D721Med (cell line): ENCODE results near the gene CTAGE1.

Source experiments
- DNase-seq: peaks from one replicate; pipeline ENCODE4 v3.0.0; 2011; ENCODE audit warnings: low spot score; ENCODE audit not compliant: insufficient read length
- FAIRE-seq: peaks from 2 replicates; lab custom pipeline; 2011; peaks lifted over from hg19 to GRCh38; lab: Jason Lieb, UNC
- TF ChIP-seq, protein P1 (sequence below): IDR thresholded peaks from 2 replicates; pipeline ENCODE4 v1.5.1; 2012; ENCODE audit warnings: mild to moderate bottlenecking, control low read depth; ENCODE audit not compliant: insufficient read depth; ENCODE audit errors: missing control alignments

Gene CTAGE1

DNA sequence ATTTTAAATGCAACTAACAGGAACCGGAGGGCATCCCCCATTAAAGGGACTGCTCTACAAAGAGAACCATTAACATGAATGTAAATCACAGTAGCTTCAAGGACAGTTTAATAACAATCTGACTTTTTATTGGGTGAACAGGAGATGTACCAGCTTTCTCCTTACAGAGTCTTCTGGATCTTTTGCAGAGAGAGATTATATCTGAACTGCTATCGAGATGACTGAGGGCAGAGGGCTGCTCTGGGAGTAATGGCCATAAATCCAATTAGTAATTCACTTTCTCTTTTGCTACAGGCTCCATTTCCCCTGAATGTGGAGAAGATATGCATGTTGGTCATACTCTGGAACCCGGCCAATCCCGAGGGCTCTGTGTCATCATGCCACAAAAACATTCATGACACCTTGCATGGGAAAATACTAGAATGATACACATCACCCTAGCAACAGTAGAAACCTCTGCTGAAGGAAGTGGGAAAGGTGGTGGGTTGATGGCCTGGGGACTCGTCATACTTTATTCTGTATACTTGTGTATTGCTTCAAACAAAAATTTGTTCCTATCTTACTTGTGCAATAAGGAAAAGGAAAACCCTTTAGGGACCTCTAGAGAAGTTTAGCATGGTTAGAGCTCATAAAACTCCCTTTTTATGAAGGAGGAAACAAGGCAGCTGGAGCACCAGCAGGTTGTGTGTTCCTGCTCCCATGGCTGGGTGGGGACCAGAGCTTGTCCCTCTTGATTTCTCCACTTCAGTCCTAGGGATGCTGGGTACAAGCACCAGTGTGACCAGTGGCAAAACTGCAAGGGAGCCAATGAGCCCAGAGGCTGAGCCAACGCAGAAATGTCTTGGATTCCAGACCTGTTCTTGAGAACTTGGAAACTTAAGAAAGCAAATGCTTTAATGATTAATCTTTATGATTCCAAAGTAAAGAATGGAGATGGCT lies 26.0 kb downstream of the CTAGE1 start:
- DNase-seq (no peak), FAIRE-seq (no peak)
- TF ChIP-seq, protein P1, sequence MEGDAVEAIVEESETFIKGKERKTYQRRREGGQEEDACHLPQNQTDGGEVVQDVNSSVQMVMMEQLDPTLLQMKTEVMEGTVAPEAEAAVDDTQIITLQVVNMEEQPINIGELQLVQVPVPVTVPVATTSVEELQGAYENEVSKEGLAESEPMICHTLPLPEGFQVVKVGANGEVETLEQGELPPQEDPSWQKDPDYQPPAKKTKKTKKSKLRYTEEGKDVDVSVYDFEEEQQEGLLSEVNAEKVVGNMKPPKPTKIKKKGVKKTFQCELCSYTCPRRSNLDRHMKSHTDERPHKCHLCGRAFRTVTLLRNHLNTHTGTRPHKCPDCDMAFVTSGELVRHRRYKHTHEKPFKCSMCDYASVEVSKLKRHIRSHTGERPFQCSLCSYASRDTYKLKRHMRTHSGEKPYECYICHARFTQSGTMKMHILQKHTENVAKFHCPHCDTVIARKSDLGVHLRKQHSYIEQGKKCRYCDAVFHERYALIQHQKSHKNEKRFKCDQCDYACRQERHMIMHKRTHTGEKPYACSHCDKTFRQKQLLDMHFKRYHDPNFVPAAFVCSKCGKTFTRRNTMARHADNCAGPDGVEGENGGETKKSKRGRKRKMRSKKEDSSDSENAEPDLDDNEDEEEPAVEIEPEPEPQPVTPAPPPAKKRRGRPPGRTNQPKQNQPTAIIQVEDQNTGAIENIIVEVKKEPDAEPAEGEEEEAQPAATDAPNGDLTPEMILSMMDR = no peak

DNA sequence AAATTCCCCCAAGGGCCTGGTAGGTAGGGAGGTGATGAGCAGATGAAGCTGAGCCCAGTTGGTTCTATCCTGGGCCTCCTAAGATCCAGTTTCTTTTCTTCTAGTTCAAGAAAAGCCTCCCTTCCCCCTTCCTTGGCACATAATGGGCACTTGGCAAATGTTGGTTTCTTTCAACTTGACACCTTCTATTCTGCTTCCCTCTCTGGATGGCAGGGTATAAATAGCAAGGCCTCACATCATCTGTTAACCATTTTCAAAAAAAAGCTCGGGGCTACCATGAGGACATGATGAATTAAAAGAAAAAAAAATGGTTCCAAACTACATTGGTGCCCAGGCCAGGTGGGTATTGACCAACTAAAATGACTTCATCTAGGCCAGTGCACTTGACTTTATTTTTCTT lies 29.9 kb downstream of the CTAGE1 start:
- FAIRE-seq (no peak), DNase-seq (no peak)
- TF ChIP-seq, protein P1 = no peak

DNA sequence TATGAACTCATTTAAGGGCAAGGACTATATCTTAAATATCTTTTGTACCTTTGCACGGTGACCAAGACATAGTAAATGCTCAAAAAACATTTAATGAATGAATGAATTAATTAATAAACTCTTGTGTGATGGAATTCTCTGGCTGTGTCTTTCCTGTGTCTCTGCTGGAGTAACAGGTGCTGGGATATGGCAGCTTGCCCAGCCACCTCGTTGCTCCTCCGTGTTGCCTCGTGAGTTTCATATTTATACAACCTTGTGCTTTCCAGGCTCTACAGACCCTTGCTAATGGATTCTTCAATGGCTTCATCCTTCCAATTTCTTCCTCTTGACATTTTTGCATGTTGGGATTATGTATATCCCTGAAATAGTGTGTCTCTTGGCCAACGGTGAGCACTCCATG lies 30.4 kb downstream of the CTAGE1 start:
- DNase-seq (no peak), FAIRE-seq (no peak)
- TF ChIP-seq, protein P1 = no peak

DNA sequence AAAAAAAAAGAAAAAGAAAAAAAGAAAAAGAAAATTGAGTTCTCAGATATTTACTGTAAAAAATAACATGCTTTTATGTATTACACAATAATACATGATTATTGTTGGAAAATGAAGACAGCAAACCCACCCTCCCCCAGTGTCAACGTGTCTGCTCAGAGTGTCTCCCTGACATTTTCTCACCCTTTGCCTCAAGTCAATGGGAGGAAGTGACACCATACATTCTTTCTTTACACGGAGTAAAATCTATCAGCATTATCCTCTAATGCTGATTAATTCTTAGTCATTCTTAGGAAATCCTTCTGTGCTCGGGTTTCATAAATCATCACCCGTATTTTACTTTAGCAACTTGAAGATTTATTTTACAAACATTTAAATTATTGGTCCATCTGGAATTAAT lies 32.0 kb downstream of the CTAGE1 start:
- FAIRE-seq = no peak

DNA sequence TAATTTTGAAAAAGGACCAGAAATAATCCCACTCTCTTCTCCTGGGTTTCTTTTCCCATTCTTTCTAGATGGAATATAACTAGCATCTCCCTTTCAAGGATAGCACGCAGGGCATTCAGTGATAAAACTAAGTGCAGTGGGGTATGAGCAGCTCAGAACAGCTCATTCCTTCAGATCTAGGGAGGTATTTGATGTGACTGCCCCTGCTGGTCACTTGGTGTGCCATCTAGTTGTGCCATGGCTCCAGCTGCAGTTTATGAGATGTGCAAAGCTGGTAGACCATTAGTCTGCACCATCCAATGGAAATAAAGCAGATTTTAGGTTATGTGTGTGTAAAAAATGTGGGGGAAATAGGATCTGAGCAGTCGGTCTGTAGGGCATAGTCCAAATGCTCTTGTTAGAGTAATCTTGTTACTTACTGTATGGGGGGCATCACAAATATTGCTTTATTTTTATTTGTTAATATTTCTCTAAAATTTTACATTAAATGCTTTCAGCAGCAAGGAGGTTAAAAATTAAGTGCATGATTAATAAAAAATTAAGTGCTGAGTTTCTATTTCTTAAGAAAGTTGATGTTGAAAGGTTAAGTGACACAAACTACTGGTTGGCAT lies 38.9 kb downstream of the CTAGE1 start:
- FAIRE-seq = no peak
- TF ChIP-seq, protein P1 = peak; percentile 46
- DNase-seq = no peak

More for the DNA sequence above, 32.0 kb downstream of the CTAGE1 start:
- TF ChIP-seq, protein P1 = no peak
- no peak for DNase-seq

DNA sequence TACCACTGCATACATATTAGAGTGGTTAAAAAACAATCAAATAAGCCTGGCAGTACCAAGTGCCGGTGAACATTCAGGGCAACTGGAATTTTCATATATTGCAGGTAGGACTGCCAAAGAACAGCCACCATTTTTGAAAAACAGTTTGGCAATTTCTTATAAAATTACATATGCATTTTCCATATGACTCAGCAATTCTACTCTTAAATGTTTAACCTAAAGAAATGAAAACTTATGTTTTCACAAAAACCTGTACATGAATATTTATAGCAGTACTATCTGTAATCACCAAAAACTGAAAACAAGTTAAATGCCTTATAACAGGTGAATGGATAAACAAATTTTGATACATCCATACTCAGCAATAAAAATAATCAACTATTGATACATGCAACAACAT lies 39.9 kb downstream of the CTAGE1 start:
- FAIRE-seq (no peak), DNase-seq (no peak)
- TF ChIP-seq, protein P1 = no peak

DNA sequence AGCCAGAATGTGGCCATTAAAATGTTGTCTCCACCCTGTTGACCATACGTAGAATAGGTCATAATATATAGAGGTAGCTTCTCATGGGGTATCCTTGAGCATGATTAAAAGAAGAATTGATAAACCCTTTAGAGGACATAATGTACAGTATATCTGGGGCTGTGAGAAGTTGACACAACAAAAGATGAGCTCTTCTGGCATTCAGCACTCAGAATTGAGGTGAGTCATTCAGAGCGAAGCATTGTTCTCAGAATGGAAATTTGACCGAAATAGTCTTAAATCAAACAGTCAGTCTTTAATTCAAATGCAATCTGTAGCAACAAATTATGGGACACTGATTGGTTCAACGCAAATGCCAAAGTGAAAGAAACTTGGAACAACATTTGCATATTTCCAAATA lies 47.3 kb downstream of the CTAGE1 start:
- no peak for FAIRE-seq
- TF ChIP-seq, protein P1 = no peak
- DNase-seq = no peak
